ENCODE measurements around the gene SP6.

The SP6 gene

DNA sequence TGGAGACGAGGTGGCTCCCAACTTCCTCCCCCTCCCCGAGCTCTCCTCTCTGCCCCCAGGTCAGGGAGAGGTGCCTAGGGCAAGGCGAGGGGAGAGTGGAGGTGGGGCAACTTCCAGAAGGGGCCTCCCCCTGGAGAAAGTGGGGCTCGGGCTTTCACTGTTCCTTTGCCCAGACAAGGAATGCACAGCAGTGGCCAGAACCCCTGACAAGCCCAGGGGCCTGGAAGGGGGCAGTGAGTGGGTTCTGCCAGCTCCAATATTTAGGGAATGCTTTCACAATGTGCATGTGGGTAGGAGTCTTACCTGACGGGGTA lies 33.4 kb upstream of the SP6 start:
- Histone ChIP-seq H3K27me3 (ENCODE audit: insufficient read depth, poor library complexity, severe bottlenecking) (peaks cover 4% of the 10 kb centered on the region), H3K4me3 (replicated peaks; ENCODE audit: insufficient read depth, low read length) (no peak overlapping the region), H3K27ac (replicated peaks) (no peak overlapping the region)
- DNase-seq (ENCODE audit: low read depth in 1 of 2, low spot score in 1 of 2): no peak
- TF ChIP-seq, protein P1, sequence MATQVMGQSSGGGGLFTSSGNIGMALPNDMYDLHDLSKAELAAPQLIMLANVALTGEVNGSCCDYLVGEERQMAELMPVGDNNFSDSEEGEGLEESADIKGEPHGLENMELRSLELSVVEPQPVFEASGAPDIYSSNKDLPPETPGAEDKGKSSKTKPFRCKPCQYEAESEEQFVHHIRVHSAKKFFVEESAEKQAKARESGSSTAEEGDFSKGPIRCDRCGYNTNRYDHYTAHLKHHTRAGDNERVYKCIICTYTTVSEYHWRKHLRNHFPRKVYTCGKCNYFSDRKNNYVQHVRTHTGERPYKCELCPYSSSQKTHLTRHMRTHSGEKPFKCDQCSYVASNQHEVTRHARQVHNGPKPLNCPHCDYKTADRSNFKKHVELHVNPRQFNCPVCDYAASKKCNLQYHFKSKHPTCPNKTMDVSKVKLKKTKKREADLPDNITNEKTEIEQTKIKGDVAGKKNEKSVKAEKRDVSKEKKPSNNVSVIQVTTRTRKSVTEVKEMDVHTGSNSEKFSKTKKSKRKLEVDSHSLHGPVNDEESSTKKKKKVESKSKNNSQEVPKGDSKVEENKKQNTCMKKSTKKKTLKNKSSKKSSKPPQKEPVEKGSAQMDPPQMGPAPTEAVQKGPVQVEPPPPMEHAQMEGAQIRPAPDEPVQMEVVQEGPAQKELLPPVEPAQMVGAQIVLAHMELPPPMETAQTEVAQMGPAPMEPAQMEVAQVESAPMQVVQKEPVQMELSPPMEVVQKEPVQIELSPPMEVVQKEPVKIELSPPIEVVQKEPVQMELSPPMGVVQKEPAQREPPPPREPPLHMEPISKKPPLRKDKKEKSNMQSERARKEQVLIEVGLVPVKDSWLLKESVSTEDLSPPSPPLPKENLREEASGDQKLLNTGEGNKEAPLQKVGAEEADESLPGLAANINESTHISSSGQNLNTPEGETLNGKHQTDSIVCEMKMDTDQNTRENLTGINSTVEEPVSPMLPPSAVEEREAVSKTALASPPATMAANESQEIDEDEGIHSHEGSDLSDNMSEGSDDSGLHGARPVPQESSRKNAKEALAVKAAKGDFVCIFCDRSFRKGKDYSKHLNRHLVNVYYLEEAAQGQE (IDR thresholded peaks at IDR 0.05; ENCODE audit: insufficient replicate concordance, low read depth): no peak
- TF ChIP-seq, protein P2, sequence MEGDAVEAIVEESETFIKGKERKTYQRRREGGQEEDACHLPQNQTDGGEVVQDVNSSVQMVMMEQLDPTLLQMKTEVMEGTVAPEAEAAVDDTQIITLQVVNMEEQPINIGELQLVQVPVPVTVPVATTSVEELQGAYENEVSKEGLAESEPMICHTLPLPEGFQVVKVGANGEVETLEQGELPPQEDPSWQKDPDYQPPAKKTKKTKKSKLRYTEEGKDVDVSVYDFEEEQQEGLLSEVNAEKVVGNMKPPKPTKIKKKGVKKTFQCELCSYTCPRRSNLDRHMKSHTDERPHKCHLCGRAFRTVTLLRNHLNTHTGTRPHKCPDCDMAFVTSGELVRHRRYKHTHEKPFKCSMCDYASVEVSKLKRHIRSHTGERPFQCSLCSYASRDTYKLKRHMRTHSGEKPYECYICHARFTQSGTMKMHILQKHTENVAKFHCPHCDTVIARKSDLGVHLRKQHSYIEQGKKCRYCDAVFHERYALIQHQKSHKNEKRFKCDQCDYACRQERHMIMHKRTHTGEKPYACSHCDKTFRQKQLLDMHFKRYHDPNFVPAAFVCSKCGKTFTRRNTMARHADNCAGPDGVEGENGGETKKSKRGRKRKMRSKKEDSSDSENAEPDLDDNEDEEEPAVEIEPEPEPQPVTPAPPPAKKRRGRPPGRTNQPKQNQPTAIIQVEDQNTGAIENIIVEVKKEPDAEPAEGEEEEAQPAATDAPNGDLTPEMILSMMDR (IDR thresholded peaks at IDR 0.05; ENCODE audit: insufficient read depth, low read length): no peak
- no peak for TF ChIP-seq POLR2AphosphoS5 (IDR thresholded peaks at IDR 0.05; ENCODE audit: low read depth)
- TF ChIP-seq SPI1 (IDR thresholded peaks at IDR 0.05; ENCODE audit: borderline replicate concordance, low read depth): no peak
- TF ChIP-seq GABPA (IDR thresholded peaks at IDR 0.05; ENCODE audit: low read depth): no peak

DNA sequence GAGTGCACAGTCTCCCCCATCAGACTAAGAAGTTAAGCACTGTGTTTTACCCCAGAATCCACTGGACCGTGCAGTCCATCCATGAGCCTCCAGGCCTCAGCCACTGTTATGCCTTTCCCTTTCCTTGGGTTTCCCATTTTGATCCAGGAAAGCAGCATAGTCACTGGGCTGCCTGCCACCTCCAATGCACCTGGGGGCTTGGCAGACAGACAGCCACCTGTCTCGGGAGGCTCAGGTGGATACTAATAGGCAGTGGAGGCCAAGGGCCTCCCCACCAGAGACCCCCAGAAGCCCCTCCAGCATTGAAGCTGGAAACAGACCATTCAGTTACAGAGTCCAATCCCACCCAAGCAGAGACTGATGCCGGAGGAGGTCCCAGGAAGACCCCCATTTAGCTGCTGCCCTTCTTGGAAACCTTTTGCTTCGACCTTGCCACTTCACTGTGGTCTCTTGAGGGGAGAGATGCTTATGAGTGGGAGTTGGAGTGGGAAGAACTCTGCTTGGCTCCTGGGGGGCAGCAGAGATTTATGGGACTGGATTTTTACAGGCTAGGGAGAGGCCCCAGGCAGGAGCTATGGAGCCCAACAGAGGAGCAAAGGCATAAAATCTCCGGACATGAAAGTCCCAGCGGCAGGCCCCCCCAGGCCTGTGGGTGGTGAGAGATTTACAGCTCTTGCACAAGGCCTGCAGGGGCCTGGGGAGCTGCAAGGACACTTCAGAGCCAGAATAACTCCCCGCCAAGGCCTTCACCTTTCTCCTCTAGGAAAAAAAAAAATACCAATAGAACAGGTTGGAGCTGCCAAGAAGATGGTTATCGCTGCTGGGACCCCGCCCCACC lies 32.8 kb upstream of the SP6 start:
- no peak overlapping the region for H3K27ac ChIP-seq (replicated peaks)
- H3K27me3 ChIP-seq (ENCODE audit: insufficient read depth, poor library complexity, severe bottlenecking): peaks cover 7% of the 10 kb centered on the region
- DNase-seq (ENCODE audit: low read depth in 1 of 2, low spot score in 1 of 2): no peak
- TF ChIP-seq GABPA (IDR thresholded peaks at IDR 0.05; ENCODE audit: low read depth): no peak
- TF ChIP-seq, protein P1 (IDR thresholded peaks at IDR 0.05; ENCODE audit: insufficient replicate concordance, low read depth): no peak
- no peak for TF ChIP-seq POLR2AphosphoS5 (IDR thresholded peaks at IDR 0.05; ENCODE audit: low read depth)
- TF ChIP-seq, protein P2 (IDR thresholded peaks at IDR 0.05; ENCODE audit: insufficient read depth, low read length): no peak
- TF ChIP-seq SPI1 (IDR thresholded peaks at IDR 0.05; ENCODE audit: borderline replicate concordance, low read depth): no peak
- H3K4me3 ChIP-seq (replicated peaks; ENCODE audit: insufficient read depth, low read length): no peak overlapping the region

DNA sequence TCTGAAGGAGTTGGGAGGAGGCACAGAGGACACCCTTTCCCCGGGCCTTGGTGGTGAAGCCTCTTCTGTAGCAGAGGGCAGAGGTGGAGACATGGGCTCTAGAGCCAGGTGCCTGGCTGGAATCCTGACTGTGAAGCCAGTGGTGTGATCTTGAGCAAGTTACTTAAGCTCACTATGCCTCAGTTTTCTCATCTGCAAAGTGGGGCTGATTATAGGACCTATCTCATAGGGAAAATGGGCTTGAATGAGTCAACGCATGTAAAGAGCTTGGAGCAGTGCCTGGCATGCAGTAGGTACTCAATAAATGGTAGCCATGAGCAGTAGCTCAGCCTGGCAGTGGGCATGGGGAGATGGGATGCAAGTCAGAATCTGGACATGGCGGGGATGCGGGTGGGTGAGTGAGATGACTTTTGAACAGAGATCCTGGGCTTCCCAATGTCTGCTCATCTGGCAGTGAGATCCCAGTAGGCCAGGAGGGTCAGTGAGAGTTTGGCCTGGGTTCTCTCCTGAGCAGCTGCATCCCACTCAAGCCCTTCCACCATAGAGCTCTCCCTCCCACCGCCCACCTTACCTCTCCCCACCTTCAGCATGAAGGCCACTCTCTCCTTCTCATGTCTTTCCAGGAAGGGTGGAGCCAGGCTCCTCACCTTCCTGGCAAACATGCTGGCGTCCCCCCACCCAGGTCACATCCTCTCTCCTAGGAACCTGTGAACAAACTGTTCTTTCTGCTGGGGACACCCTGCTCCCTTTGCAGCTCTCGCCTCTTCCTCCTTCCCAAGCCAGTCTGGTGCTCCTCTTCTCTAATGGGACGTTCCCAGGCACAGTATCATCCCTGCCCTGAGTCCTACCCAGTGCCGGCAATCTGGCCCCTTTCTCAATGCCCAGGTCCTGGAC lies 32.0 kb upstream of the SP6 start:
- peaks cover 9% of the 10 kb centered on the region for H3K27me3 ChIP-seq (ENCODE audit: insufficient read depth, poor library complexity, severe bottlenecking)
- no peak overlapping the region for H3K4me3 ChIP-seq (replicated peaks; ENCODE audit: insufficient read depth, low read length)
- TF ChIP-seq, protein P2 (IDR thresholded peaks at IDR 0.05; ENCODE audit: insufficient read depth, low read length): no peak
- no peak for TF ChIP-seq SPI1 (IDR thresholded peaks at IDR 0.05; ENCODE audit: borderline replicate concordance, low read depth)
- TF ChIP-seq POLR2AphosphoS5 (IDR thresholded peaks at IDR 0.05; ENCODE audit: low read depth): no peak
- no peak for TF ChIP-seq GABPA (IDR thresholded peaks at IDR 0.05; ENCODE audit: low read depth)
- TF ChIP-seq, protein P1 (IDR thresholded peaks at IDR 0.05; ENCODE audit: insufficient replicate concordance, low read depth): no peak
- H3K27ac ChIP-seq (replicated peaks): no peak overlapping the region
- DNase-seq (ENCODE audit: low read depth in 1 of 2, low spot score in 1 of 2): no peak
